Measurements from ENCODE around the gene NOTO. TPM values are rescaled to one million over a fixed set of nuclear protein-coding genes. Genes with fewer than 3 reads are reported as not detected.

Gene NOTO
- total and polyA plus RNA-seq, 2 donors (not counting 1 experiment from before 2014, with no cell fraction given): not detected

DNA sequence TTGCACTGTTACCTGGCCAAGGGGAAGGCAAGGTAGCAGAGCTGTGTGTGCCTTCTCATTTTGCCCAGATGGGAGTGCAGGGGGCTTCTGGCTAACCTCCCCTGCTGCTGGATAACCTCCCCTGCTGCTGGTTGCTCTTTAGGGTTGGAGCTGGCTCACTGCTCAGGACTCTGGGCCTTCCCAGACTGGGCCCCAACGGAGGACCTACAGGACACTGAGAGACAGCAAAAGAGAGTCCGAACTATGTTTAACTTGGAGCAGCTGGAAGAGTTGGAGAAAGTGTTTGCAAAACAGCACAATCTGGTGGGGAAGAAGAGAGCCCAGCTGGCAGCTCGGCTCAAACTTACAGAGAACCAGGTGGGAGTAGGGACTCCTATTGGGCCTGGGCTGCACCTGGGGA is 5.9 kb downstream of the NOTO start:
- H3K27me3 Mint-ChIP-seq: peaks cover 45% of the 10 kb centered on the region
- intact Hi-C loops (cut with micrococcal nuclease): no loop called here
- Histone ChIP-seq H2AFZ (ENCODE audit: insufficient read depth, low read depth, low read length, poor library complexity, severe bottlenecking) (no peak overlapping the region), H3K4me3 (ENCODE audit: control extremely low read depth in 1 of 5, extremely low read depth in 1 of 5, insufficient read depth in 1 of 5, low read depth in 2 of 5, low read length in 4 of 5) (no peak overlapping the region), H3K9ac (ENCODE audit: low read length) (no peak overlapping the region), H3K4me2 (replicated peaks; ENCODE audit: low read depth, low read length, poor library complexity, severe bottlenecking) (no peak overlapping the region), H3K27me3 (replicated peaks in 1 of 4; ENCODE audit: control extremely low read depth in 1 of 4, control insufficient read depth in 3 of 4, insufficient read depth in 4 of 4, low read length in 3 of 4) (peaks cover 0 to 36% (median 8%) of the 10 kb centered on the region in 4 experiments), H3K36me3 (replicated peaks in 1 of 2; ENCODE audit: control extremely low read depth in 1 of 2, control insufficient read depth in 1 of 2, extremely low read depth in 1 of 2, insufficient read depth in 2 of 2, low read length in 1 of 2) (no peaks in the 10 kb centered on the region), H4K20me1 (ENCODE audit: control insufficient read depth, insufficient read depth, low read length, poor library complexity, severe bottlenecking) (no peaks in the 10 kb centered on the region), H3K79me2 (ENCODE audit: control insufficient read depth, insufficient read depth, low read length) (peaks cover 15% of the 10 kb centered on the region), H3K27ac (ENCODE audit: low read length in 2 of 2) (no peak overlapping the region), H3K4me1 (ENCODE audit: control insufficient read depth in 2 of 2, insufficient read depth in 2 of 2, low read length in 2 of 2) (peaks cover 5 to 15% of the 10 kb centered on the region in 2 donors), H3K9me3 (ENCODE audit: control extremely low read depth in 1 of 3, control insufficient read depth in 2 of 3, insufficient read depth in 1 of 3, low read length in 2 of 3) (peaks cover 0 to 2% (median 0%) of the 10 kb centered on the region in 3 donors)
- 83% methylated on average over 2 of the region's 3 CpGs for whole genome bisulfite sequencing (ENCODE audit: insufficient coverage)
- DNase-seq (no peak), ATAC-seq (ENCODE audit: low read depth) (no peak)
- CTCF ChIA-PET: interaction anchor here (1.8 to 6.5 kb wide), 2 partner anchors 31 to 82 kb away, joined by 5 to 56 read pairs; no protein-coding TSS in a partner anchor
- no peak for TF ChIP-seq EZH2 (IDR thresholded peaks at IDR 0.05; ENCODE audit: borderline replicate concordance, insufficient read depth, low read depth, low read length, poor library complexity, severe bottlenecking)
- TF ChIP-seq, protein P1, sequence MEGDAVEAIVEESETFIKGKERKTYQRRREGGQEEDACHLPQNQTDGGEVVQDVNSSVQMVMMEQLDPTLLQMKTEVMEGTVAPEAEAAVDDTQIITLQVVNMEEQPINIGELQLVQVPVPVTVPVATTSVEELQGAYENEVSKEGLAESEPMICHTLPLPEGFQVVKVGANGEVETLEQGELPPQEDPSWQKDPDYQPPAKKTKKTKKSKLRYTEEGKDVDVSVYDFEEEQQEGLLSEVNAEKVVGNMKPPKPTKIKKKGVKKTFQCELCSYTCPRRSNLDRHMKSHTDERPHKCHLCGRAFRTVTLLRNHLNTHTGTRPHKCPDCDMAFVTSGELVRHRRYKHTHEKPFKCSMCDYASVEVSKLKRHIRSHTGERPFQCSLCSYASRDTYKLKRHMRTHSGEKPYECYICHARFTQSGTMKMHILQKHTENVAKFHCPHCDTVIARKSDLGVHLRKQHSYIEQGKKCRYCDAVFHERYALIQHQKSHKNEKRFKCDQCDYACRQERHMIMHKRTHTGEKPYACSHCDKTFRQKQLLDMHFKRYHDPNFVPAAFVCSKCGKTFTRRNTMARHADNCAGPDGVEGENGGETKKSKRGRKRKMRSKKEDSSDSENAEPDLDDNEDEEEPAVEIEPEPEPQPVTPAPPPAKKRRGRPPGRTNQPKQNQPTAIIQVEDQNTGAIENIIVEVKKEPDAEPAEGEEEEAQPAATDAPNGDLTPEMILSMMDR (IDR thresholded peaks at IDR 0.05): no peak
- no peaks in the 10 kb centered on the region for H3K9me3 Mint-ChIP-seq (ENCODE audit: insufficient read depth)
- H3K4me1 Mint-ChIP-seq: peaks cover 15% of the 10 kb centered on the region
- no peak overlapping the region for H3K27ac Mint-ChIP-seq
- H3K4me3 Mint-ChIP-seq: no peak overlapping the region
- POLR2A ChIA-PET: no interaction called here

DNA sequence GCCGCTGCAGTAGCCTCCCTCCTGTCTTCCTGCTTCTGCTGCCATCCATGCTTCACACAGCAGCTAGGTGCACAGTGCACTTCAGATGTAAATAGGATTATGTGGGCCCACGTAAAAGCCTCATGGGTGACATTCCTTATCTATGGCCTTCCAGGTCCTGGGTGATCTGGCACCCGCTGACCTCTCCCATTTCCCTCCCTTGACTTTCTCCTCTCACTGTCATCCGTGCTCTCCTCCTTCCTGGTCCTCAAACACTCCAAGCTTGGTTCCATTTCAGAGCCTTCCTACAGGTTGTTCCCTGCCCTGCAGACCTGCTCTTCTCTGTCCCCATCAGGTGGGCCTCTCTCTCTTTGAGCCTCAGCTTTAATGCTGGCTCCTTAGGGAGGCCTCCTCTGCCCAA is 7.6 kb downstream of the NOTO start:
- H3K4me1 ChIP-seq (ENCODE audit: control insufficient read depth in 2 of 2, insufficient read depth in 2 of 2, low read length in 2 of 2): peaks cover 14 to 22% of the 10 kb centered on the region in 2 donors
- H3K9ac ChIP-seq (ENCODE audit: low read length): no peak overlapping the region
- ChIA-PET POLR2A (no interaction called here), CTCF (interaction anchor here (1.0 to 6.5 kb wide), 4 partner anchors 8 to 137 kb away, joined by 3 to 56 read pairs (median 4); no protein-coding TSS in a partner anchor)
- no peaks in the 10 kb centered on the region for H3K36me3 ChIP-seq (replicated peaks in 1 of 2; ENCODE audit: control extremely low read depth in 1 of 2, control insufficient read depth in 1 of 2, extremely low read depth in 1 of 2, insufficient read depth in 2 of 2, low read length in 1 of 2)
- WGBS (ENCODE audit: insufficient coverage): 90% methylated on average over 3 of the region's 4 CpGs
- H3K4me3 Mint-ChIP-seq: no peak overlapping the region
- peaks cover 32% of the 10 kb centered on the region for H3K27me3 Mint-ChIP-seq
- H3K9me3 Mint-ChIP-seq (ENCODE audit: insufficient read depth): no peaks in the 10 kb centered on the region
- H3K9me3 ChIP-seq (ENCODE audit: control extremely low read depth in 1 of 3, control insufficient read depth in 2 of 3, insufficient read depth in 1 of 3, low read length in 2 of 3): no peaks in the 10 kb centered on the region
- TF ChIP-seq EZH2 (IDR thresholded peaks at IDR 0.05; ENCODE audit: borderline replicate concordance, insufficient read depth, low read depth, low read length, poor library complexity, severe bottlenecking): no peak
- TF ChIP-seq, protein P1 (IDR thresholded peaks at IDR 0.05): no peak
- ATAC-seq (ENCODE audit: low read depth): no peak
- no peak overlapping the region for H3K4me3 ChIP-seq (ENCODE audit: control extremely low read depth in 1 of 5, extremely low read depth in 1 of 5, insufficient read depth in 1 of 5, low read depth in 2 of 5, low read length in 4 of 5)
- peaks cover 23% of the 10 kb centered on the region for H3K4me1 Mint-ChIP-seq
- no peak for DNase-seq
- no peak overlapping the region for H2AFZ ChIP-seq (ENCODE audit: insufficient read depth, low read depth, low read length, poor library complexity, severe bottlenecking)
- H3K27ac ChIP-seq (ENCODE audit: low read length in 2 of 2): no peak overlapping the region
- no peak overlapping the region for H3K4me2 ChIP-seq (replicated peaks; ENCODE audit: low read depth, low read length, poor library complexity, severe bottlenecking)
- no peaks in the 10 kb centered on the region for H4K20me1 ChIP-seq (ENCODE audit: control insufficient read depth, insufficient read depth, low read length, poor library complexity, severe bottlenecking)
- intact Hi-C loops (cut with micrococcal nuclease): loop anchor here (5.0 kb wide), 1 partner anchor 527 kb away; the partner anchor contains the start of gene TPRKB
- peaks cover 31% of the 10 kb centered on the region for H3K79me2 ChIP-seq (ENCODE audit: control insufficient read depth, insufficient read depth, low read length)
- H3K27me3 ChIP-seq (replicated peaks in 1 of 4; ENCODE audit: control extremely low read depth in 1 of 4, control insufficient read depth in 3 of 4, insufficient read depth in 4 of 4, low read length in 3 of 4): peaks cover 0 to 21% (median 1%) of the 10 kb centered on the region in 4 experiments
- H3K27ac Mint-ChIP-seq: no peak overlapping the region

Measured in B cell (primary cell).